NCI-H1092 (cell line): ENCODE results near the gene SCAMP5.

Experiments used
- DNase-seq: peaks from one replicate; lab custom pipeline; 2025; lab: John Stamatoyannopoulos, UW

Gene SCAMP5

GRCh38 chr15:75048394-75048793, 53.0 kb downstream of the SCAMP5 start:
- no peak for DNase-seq

- peak; percentile 67 for DNase-seq
Measured at GRCh38 chr15:75049392-75049791, 54.0 kb downstream of the SCAMP5 start.

GRCh38 chr15:75050283-75050682, 54.9 kb downstream of the SCAMP5 start:
- no peak for DNase-seq

- DNase-seq: no peak
Measured at GRCh38 chr15:75051191-75051608, 55.8 kb downstream of the SCAMP5 start.

- DNase-seq: no peak
Measured at GRCh38 chr15:75051711-75052110, 56.3 kb downstream of the SCAMP5 start.

- no peak for DNase-seq
Measured at GRCh38 chr15:75052972-75053747, 57.8 kb downstream of the SCAMP5 start.

- DNase-seq: no peak
Measured at GRCh38 chr15:75053748-75054125, 58.4 kb downstream of the SCAMP5 start.

- no peak for DNase-seq
Measured at GRCh38 chr15:75054172-75054897, 59.0 kb downstream of the SCAMP5 start.

- no peak for DNase-seq
Measured at GRCh38 chr15:75056036-75056435, 60.7 kb downstream of the SCAMP5 start.

- DNase-seq: no peak
Measured at GRCh38 chr15:75058127-75058905, 63.0 kb downstream of the SCAMP5 start.

- no peak for DNase-seq
Measured at GRCh38 chr15:75059607-75060006, 64.2 kb downstream of the SCAMP5 start.

GRCh38 chr15:75061272-75061671, 65.9 kb downstream of the SCAMP5 start:
- no peak for DNase-seq

- DNase-seq: no peak
Measured at GRCh38 chr15:75062706-75063105, 67.3 kb downstream of the SCAMP5 start.

GRCh38 chr15:75063338-75063737, 68.0 kb downstream of the SCAMP5 start:
- DNase-seq: no peak

GRCh38 chr15:75063889-75064288, 68.5 kb downstream of the SCAMP5 start:
- DNase-seq: no peak

GRCh38 chr15:75064846-75065245, 69.5 kb downstream of the SCAMP5 start:
- DNase-seq: no peak

- DNase-seq: peak; percentile 50
Measured at GRCh38 chr15:75065467-75065850, 70.1 kb downstream of the SCAMP5 start.

GRCh38 chr15:75065851-75066509, 70.6 kb downstream of the SCAMP5 start:
- no peak for DNase-seq

GRCh38 chr15:75067123-75067830, 71.9 kb downstream of the SCAMP5 start:
- DNase-seq: no peak

GRCh38 chr15:75068748-75069147, 73.4 kb downstream of the SCAMP5 start:
- no peak for DNase-seq

- no peak for DNase-seq
Measured at GRCh38 chr15:75069301-75069925, 74.0 kb downstream of the SCAMP5 start.
